ENCODE measurements around the gene LRG1.

Gene LRG1

GRCh38 chr19:4539693-4540581, at the start of gene LRG1:
LRG1 (minus strand) TSS chr19:4540036; CDS start chr19:4540013, 23 bp downstream.
- DNase-seq: no peak

- DNase-seq: no peak
Measured at GRCh38 chr19:4588291-4588761, 48.5 kb upstream of the LRG1 start.

GRCh38 chr19:4587527-4587926, 47.7 kb upstream of the LRG1 start:
- DNase-seq: no peak

- DNase-seq: no peak
Measured at GRCh38 chr19:4586691-4587090, 46.9 kb upstream of the LRG1 start.

GRCh38 chr19:4586245-4586644, 46.4 kb upstream of the LRG1 start:
- no peak for DNase-seq

GRCh38 chr19:4585556-4585955, 45.7 kb upstream of the LRG1 start:
- no peak for DNase-seq

- peak; percentile 32 for DNase-seq
Measured at GRCh38 chr19:4584670-4585460, 45.0 kb upstream of the LRG1 start.

GRCh38 chr19:4583961-4584669, 44.3 kb upstream of the LRG1 start:
- DNase-seq: peak; percentile 10

GRCh38 chr19:4582980-4583842, 43.4 kb upstream of the LRG1 start:
- no peak for DNase-seq

- peak; percentile 13 for DNase-seq
Measured at GRCh38 chr19:4581666-4582553, 42.1 kb upstream of the LRG1 start.

- no peak for DNase-seq
Measured at GRCh38 chr19:4580961-4581665, 41.3 kb upstream of the LRG1 start.

- no peak for DNase-seq
Measured at GRCh38 chr19:4580021-4580901, 40.4 kb upstream of the LRG1 start.

GRCh38 chr19:4579389-4579788, 39.6 kb upstream of the LRG1 start:
- no peak for DNase-seq

GRCh38 chr19:4578552-4579248, 38.9 kb upstream of the LRG1 start:
- no peak for DNase-seq

- DNase-seq: no peak
Measured at GRCh38 chr19:4577020-4577782, 37.4 kb upstream of the LRG1 start.

GRCh38 chr19:4576016-4576933, 36.4 kb upstream of the LRG1 start:
- DNase-seq: peak; percentile 40

All from NCI-H345 (cell line).